ENCODE results near the gene SALL3.

GRCh38 chr18:79011300-79011870 is 31.8 kb downstream of the SALL3 start:
- TF ChIP-seq EP300 (IDR thresholded peaks at IDR 0.05): no peak
- TF ChIP-seq, protein P1, sequence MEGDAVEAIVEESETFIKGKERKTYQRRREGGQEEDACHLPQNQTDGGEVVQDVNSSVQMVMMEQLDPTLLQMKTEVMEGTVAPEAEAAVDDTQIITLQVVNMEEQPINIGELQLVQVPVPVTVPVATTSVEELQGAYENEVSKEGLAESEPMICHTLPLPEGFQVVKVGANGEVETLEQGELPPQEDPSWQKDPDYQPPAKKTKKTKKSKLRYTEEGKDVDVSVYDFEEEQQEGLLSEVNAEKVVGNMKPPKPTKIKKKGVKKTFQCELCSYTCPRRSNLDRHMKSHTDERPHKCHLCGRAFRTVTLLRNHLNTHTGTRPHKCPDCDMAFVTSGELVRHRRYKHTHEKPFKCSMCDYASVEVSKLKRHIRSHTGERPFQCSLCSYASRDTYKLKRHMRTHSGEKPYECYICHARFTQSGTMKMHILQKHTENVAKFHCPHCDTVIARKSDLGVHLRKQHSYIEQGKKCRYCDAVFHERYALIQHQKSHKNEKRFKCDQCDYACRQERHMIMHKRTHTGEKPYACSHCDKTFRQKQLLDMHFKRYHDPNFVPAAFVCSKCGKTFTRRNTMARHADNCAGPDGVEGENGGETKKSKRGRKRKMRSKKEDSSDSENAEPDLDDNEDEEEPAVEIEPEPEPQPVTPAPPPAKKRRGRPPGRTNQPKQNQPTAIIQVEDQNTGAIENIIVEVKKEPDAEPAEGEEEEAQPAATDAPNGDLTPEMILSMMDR (IDR thresholded peaks at IDR 0.05): no peak
- TF ChIP-seq POLR2AphosphoS5 (IDR thresholded peaks at IDR 0.05): no peak
- no peak for TF ChIP-seq POLR2A (IDR thresholded peaks at IDR 0.05)
